ENCODE data around the gene CCR3. TPM values are rescaled to one million over a fixed set of nuclear protein-coding genes. Genes with fewer than 3 reads are reported as not detected.

The CCR3 gene
- total RNA-seq, 2 donors from 2014 or later = not detected

DNA sequence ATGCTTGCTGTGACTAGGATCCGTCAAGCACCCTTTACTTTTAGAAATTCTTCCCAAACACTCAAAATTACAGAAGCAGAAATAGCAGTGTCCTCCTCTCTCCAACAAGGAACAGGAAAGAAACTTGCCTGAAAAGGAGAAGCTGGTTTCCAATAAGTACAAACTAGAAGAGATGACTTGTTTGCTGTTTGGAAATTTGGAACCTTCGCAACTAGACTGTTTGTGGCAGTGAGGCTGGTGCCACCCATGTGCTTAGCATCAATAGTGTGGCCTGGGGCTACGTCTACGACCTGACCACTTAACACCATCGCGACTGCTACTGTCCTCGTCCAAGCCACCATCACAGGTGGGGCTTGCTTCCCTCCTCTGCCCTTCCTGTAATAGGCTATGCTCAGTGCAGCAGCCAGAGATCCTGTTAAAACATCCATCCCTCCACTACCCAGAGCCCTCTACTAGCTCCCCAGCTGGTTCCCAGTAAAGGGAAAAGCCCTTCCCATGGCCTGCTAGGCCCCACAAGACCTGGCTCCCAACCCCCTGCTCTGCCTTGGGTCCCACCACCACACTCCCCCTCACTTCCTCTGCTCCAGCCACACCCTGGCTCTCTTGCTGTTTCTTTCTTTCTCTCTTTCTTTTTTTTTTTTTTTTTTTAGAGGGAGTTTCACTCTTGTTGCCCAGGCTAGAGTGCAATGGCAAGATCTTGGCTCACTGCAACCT, 59.0 kb downstream of the CCR3 start:
- Mint-ChIP-seq H3K27ac (no peak overlapping the region), H3K4me1 (no peaks in the 10 kb centered on the region), H3K27me3 (ENCODE audit: insufficient read depth) (no peaks in the 10 kb centered on the region), H3K36me3 (ENCODE audit: low read depth) (no peaks in the 10 kb centered on the region), H3K4me3 (no peak overlapping the region), H3K9me3 (no peaks in the 10 kb centered on the region)
- H3K9me3 ChIP-seq (ENCODE audit: control insufficient read depth, low read length) = no peaks in the 10 kb centered on the region
- H3K4me3 ChIP-seq (ENCODE audit: low read length) = no peak overlapping the region
- H3K9ac ChIP-seq (ENCODE audit: extremely low read depth, low read length, poor library complexity, severe bottlenecking) = no peak overlapping the region
- H3K27me3 ChIP-seq (ENCODE audit: control insufficient read depth, insufficient read depth, low read length, poor library complexity, severe bottlenecking) = no peaks in the 10 kb centered on the region
- TF ChIP-seq, protein P1, sequence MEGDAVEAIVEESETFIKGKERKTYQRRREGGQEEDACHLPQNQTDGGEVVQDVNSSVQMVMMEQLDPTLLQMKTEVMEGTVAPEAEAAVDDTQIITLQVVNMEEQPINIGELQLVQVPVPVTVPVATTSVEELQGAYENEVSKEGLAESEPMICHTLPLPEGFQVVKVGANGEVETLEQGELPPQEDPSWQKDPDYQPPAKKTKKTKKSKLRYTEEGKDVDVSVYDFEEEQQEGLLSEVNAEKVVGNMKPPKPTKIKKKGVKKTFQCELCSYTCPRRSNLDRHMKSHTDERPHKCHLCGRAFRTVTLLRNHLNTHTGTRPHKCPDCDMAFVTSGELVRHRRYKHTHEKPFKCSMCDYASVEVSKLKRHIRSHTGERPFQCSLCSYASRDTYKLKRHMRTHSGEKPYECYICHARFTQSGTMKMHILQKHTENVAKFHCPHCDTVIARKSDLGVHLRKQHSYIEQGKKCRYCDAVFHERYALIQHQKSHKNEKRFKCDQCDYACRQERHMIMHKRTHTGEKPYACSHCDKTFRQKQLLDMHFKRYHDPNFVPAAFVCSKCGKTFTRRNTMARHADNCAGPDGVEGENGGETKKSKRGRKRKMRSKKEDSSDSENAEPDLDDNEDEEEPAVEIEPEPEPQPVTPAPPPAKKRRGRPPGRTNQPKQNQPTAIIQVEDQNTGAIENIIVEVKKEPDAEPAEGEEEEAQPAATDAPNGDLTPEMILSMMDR (conservative IDR thresholded peaks at IDR 0.05) = no peak
- H3K27ac ChIP-seq (ENCODE audit: low read depth, low read length) = no peak overlapping the region
- 85 to 94% methylated on average over 6 to 7 of the region's 7 CpGs for WGBS, 2 experiments (ENCODE audit: insufficient coverage in 1 of 2, insufficient read length in 1 of 2)
- no peaks in the 10 kb centered on the region for H3K36me3 ChIP-seq (ENCODE audit: control insufficient read depth, insufficient read depth, low read length)
- no peaks in the 10 kb centered on the region for H3K4me1 ChIP-seq (ENCODE audit: control insufficient read depth, insufficient read depth, low read length)
- no peak for DNase-seq

DNA sequence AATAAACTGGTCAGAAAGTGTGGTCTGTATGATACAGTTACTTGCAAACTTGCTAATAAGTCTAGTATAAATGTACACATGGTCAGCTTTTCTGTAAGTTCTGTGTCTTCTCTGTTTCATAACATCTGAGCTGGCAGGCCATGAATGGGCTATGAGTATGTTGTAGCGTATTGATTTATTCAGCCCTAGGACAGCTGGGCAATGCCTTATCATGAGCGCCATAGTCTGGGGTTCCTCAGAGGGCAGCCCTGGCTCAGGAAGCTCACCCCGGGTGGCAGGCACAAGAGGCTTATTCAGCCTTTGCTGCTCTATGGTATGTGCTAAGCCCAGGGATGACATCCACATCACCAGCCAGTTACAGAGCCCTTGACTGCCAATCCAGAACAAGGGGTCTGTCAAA, 61.0 kb downstream of the CCR3 start:
- Mint-ChIP-seq H3K36me3 (ENCODE audit: low read depth) (no peaks in the 10 kb centered on the region), H3K4me3 (no peak overlapping the region), H3K27ac (no peak overlapping the region), H3K27me3 (ENCODE audit: insufficient read depth) (no peaks in the 10 kb centered on the region), H3K4me1 (no peaks in the 10 kb centered on the region), H3K9me3 (no peaks in the 10 kb centered on the region)
- no peak for DNase-seq
- Histone ChIP-seq H3K4me3 (ENCODE audit: low read length) (no peak overlapping the region), H3K9me3 (ENCODE audit: control insufficient read depth, low read length) (no peaks in the 10 kb centered on the region), H3K4me1 (ENCODE audit: control insufficient read depth, insufficient read depth, low read length) (no peaks in the 10 kb centered on the region), H3K36me3 (ENCODE audit: control insufficient read depth, insufficient read depth, low read length) (no peaks in the 10 kb centered on the region), H3K9ac (ENCODE audit: extremely low read depth, low read length, poor library complexity, severe bottlenecking) (no peak overlapping the region), H3K27me3 (ENCODE audit: control insufficient read depth, insufficient read depth, low read length, poor library complexity, severe bottlenecking) (no peaks in the 10 kb centered on the region), H3K27ac (ENCODE audit: low read depth, low read length) (no peak overlapping the region)
- TF ChIP-seq, protein P1 (conservative IDR thresholded peaks at IDR 0.05) = no peak
- WGBS, 2 experiments (ENCODE audit: insufficient coverage in 1 of 2, insufficient read length in 1 of 2) = 83 to 98% methylated on average over 1 to 3 of the region's 3 CpGs

DNA sequence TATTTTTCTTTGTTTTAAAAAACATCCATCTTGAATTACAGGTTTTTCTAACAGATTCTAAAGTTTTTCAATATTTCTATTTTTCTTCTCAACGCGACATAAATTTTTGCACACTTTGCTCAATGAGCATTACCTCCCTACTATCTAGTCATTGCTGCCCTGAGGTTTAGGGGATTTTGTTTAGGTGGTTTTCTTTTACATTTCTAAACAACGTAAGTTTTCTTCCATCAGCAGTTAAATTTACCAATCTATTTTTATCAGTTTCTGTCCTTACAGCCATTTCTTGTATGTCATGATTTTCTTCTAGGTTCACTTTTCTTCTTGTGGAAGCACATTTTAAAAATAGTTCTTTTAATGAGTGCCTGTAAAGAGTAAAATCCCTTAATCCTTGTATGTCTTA, 62.5 kb downstream of the CCR3 start:
- Histone ChIP-seq H3K9me3 (ENCODE audit: control insufficient read depth, low read length) (no peaks in the 10 kb centered on the region), H3K36me3 (ENCODE audit: control insufficient read depth, insufficient read depth, low read length) (no peaks in the 10 kb centered on the region), H3K4me1 (ENCODE audit: control insufficient read depth, insufficient read depth, low read length) (no peaks in the 10 kb centered on the region), H3K27ac (ENCODE audit: low read depth, low read length) (no peak overlapping the region), H3K27me3 (ENCODE audit: control insufficient read depth, insufficient read depth, low read length, poor library complexity, severe bottlenecking) (no peaks in the 10 kb centered on the region), H3K9ac (ENCODE audit: extremely low read depth, low read length, poor library complexity, severe bottlenecking) (no peak overlapping the region), H3K4me3 (ENCODE audit: low read length) (no peak overlapping the region)
- WGBS, 2 experiments (ENCODE audit: insufficient coverage in 1 of 2, insufficient read length in 1 of 2) = 81% methylated on average over 3 of the region's 3 CpGs; no CpG with 5 or more reads in 1 of the 2 experiments
- Mint-ChIP-seq H3K27ac (no peak overlapping the region), H3K27me3 (ENCODE audit: insufficient read depth) (no peaks in the 10 kb centered on the region), H3K36me3 (ENCODE audit: low read depth) (no peaks in the 10 kb centered on the region), H3K9me3 (no peaks in the 10 kb centered on the region), H3K4me1 (no peaks in the 10 kb centered on the region), H3K4me3 (no peak overlapping the region)
- TF ChIP-seq, protein P1 (conservative IDR thresholded peaks at IDR 0.05) = no peak
- no peak for DNase-seq

Data from endodermal cell (in vitro differentiated cells).